Adipocyte (in vitro differentiated cells): ENCODE results near the gene AKAP1.
"Not testable (repeated sequence)": the region's sequence is repeated elsewhere in the genome, so short reads cannot be mapped to it uniquely, and the experiment has no call there.

Experiments used
- DNase-seq: peaks from one replicate; pipeline ENCODE4 v3.0.0-alpha.2; 2015; ENCODE audit warnings: low read depth
- H3K27me3 ChIP-seq: replicated peaks from 2 replicates; pipeline ENCODE4 v1.7.0; 2013; ENCODE audit warnings: mild to moderate bottlenecking, low read length, moderate library complexity; ENCODE audit not compliant: control insufficient read depth, insufficient read depth
- H3K36me3 ChIP-seq: 2 replicates; pipeline ENCODE4 v1.7.0; 2013; ENCODE audit warnings: low read length, mild to moderate bottlenecking, moderate library complexity; ENCODE audit not compliant: control insufficient read depth, insufficient read depth, severe bottlenecking
- H3K4me1 ChIP-seq: 2 replicates; pipeline ENCODE4 v1.7.0; 2013; ENCODE audit warnings: mild to moderate bottlenecking, low read length, moderate library complexity; ENCODE audit not compliant: control insufficient read depth, insufficient read depth
- H3K4me3 ChIP-seq: 2 replicates; pipeline ENCODE4 v1.7.0; 2013; ENCODE audit warnings: mild to moderate bottlenecking, low read length, moderate library complexity
- H3K9ac ChIP-seq: 2 replicates; pipeline ENCODE4 v1.7.0; 2013; ENCODE audit warnings: mild to moderate bottlenecking, low read length, moderate library complexity
- H3K9me3 ChIP-seq: 2 replicates; pipeline ENCODE4 v1.7.0; 2013; ENCODE audit warnings: mild to moderate bottlenecking, low read length, moderate library complexity; ENCODE audit not compliant: control insufficient read depth

The AKAP1 gene

GRCh38 chr17:57092171-57092570 is 7.1 kb downstream of the AKAP1 start:
- DNase-seq = peak; percentile 79

DNA sequence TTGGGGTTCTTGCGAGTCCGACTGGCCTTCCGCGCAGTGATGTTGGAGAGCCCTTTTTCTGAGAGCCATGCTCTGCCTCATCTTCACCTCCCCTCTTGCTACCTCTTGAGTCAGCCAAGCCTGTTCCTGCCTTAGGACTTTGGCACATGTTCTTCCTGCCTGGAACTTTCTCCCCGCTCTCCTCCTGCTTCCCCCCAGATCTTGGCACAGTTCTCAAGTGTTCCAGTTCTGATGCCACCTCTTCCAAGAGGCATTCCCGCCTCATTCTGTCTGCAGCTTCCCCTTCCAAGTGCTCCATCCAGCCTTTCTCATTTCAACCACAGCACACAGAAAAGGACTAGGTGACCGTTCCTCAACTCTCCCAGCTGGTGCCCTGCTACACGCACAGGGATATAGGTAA is 7.7 kb downstream of the AKAP1 start:
- Histone ChIP-seq H3K9me3 (no peaks in the 10 kb centered on the region), H3K36me3 (no peaks in the 10 kb centered on the region), H3K9ac (no peak overlapping the region), H3K27me3 (no peaks in the 10 kb centered on the region), H3K4me3 (no peak overlapping the region), H3K4me1 (peaks cover 36% of the 10 kb centered on the region)
- no peak for DNase-seq

More at GRCh38 chr17:57092171-57092570, 7.1 kb downstream of the AKAP1 start:
- Histone ChIP-seq H3K36me3 (no peaks in the 10 kb centered on the region), H3K4me1 (peaks cover 34% of the 10 kb centered on the region), H3K9ac (no peak overlapping the region), H3K4me3 (no peak overlapping the region), H3K9me3 (no peaks in the 10 kb centered on the region), H3K27me3 (no peaks in the 10 kb centered on the region)

- no peak overlapping the region for H3K4me3 ChIP-seq
- H3K9me3 ChIP-seq = no peaks in the 10 kb centered on the region
- H3K36me3 ChIP-seq = no peaks in the 10 kb centered on the region
- no peak overlapping the region for H3K9ac ChIP-seq
- peaks cover 28% of the 10 kb centered on the region for H3K4me1 ChIP-seq
- H3K27me3 ChIP-seq = no peaks in the 10 kb centered on the region
- DNase-seq = no peak
Observed at GRCh38 chr17:57096472-57097202, 11.6 kb downstream of the AKAP1 start.

GRCh38 chr17:57097832-57098421 is 12.9 kb downstream of the AKAP1 start:
- H3K36me3 ChIP-seq = no peaks in the 10 kb centered on the region
- no peaks in the 10 kb centered on the region for H3K9me3 ChIP-seq
- no peaks in the 10 kb centered on the region for H3K27me3 ChIP-seq
- peak; percentile 53 for DNase-seq
- no peak overlapping the region for H3K4me3 ChIP-seq
- H3K4me1 ChIP-seq = peaks cover 17% of the 10 kb centered on the region
- H3K9ac ChIP-seq = no peak overlapping the region

DNA sequence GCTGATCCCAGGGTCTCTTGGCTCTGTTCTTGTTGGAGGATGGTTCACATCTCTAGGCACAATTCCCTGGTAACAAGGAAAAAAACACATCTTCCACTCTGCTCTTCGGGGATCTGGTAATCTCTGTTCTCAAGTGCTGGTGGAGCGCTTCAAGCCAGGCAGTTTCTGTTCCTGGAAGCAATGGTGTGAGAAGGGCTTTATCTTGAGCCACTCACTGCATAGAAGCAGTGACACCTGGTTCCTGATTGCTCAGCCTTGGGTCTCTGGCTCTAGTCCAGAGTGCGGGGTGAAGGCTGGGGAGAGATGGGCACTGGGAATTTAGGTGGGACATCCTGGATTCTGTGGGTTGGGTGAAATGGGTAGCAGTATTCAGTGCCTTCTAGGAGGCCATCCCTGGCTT is 14.1 kb downstream of the AKAP1 start:
- no peak for DNase-seq
- Histone ChIP-seq H3K36me3 (no peaks in the 10 kb centered on the region), H3K4me1 (peaks cover 16% of the 10 kb centered on the region), H3K9me3 (no peaks in the 10 kb centered on the region), H3K4me3 (no peak overlapping the region), H3K9ac (no peak overlapping the region), H3K27me3 (no peaks in the 10 kb centered on the region)

GRCh38 chr17:57102122-57102521 is 17.1 kb downstream of the AKAP1 start:
- H3K9ac ChIP-seq = no peak overlapping the region
- DNase-seq = no peak
- H3K4me3 ChIP-seq = no peak overlapping the region
- H3K27me3 ChIP-seq = no peaks in the 10 kb centered on the region
- peaks cover 12% of the 10 kb centered on the region for H3K4me1 ChIP-seq
- H3K9me3 ChIP-seq = no peaks in the 10 kb centered on the region
- peaks cover 10% of the 10 kb centered on the region for H3K36me3 ChIP-seq

GRCh38 chr17:57102660-57103059 is 17.6 kb downstream of the AKAP1 start:
- not testable (repeated sequence) for DNase-seq, H3K4me1 ChIP-seq, H3K27me3 ChIP-seq, H3K4me3 ChIP-seq, H3K9ac ChIP-seq, H3K36me3 ChIP-seq, H3K9me3 ChIP-seq

DNA sequence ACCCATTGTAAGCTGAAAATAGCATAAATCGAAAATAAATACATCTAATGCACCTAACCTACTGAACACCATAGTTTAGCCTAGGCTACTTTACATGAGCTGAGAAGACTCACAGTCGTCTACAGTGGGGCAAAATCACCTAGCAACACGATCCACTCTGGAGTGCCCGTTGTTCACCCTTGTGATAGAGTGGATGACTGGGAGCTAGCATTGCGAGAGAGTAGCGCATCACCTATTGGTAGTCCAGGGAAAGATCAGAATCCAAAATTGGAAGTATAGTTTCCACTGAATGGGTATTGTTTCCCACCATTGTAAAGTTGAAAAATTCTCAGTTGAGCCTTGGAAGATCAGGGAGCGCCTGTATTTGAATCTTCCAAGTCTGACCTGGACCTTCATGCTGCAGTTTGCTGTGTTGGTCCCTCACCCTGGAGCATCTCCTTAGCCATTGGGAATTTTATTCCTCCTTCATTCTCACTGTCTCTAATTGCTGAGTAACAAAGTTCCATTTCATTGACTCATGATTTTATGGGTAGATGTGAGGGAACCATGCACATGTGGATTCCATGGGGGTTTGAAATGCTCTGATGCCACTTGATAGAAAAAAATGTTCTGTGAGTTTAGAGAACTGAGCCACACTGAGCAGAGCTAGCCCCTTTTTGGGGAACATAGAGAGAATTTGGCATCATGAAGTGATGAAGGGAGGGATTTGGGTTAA is 19.6 kb downstream of the AKAP1 start:
- H3K9me3 ChIP-seq = no peaks in the 10 kb centered on the region
- H3K4me3 ChIP-seq = no peak overlapping the region
- peaks cover 10% of the 10 kb centered on the region for H3K36me3 ChIP-seq
- H3K27me3 ChIP-seq = no peaks in the 10 kb centered on the region
- no peak overlapping the region for H3K9ac ChIP-seq
- peaks cover 8% of the 10 kb centered on the region for H3K4me1 ChIP-seq
- DNase-seq = peak; percentile 15

DNA sequence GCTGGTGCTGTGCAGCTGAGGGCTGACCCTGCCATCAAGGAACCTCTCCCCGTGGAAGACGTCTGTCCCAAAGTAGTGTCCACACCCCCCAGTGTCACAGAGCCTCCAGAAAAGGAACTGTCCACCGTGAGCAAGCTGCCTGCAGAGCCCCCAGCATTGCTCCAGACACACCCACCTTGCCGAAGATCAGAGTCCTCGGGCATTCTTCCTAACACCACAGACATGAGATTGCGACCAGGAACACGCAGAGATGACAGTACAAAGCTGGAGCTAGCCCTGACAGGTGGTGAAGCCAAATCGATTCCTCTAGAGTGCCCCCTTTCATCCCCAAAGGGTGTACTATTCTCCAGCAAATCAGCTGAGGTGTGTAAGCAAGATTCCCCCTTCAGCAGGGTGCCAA is 20.5 kb downstream of the AKAP1 start:
- Histone ChIP-seq H3K9me3 (no peaks in the 10 kb centered on the region), H3K9ac (no peak overlapping the region), H3K27me3 (no peaks in the 10 kb centered on the region), H3K4me1 (peaks cover 17% of the 10 kb centered on the region), H3K36me3 (peaks cover 10% of the 10 kb centered on the region), H3K4me3 (no peak overlapping the region)
- no peak for DNase-seq

DNA sequence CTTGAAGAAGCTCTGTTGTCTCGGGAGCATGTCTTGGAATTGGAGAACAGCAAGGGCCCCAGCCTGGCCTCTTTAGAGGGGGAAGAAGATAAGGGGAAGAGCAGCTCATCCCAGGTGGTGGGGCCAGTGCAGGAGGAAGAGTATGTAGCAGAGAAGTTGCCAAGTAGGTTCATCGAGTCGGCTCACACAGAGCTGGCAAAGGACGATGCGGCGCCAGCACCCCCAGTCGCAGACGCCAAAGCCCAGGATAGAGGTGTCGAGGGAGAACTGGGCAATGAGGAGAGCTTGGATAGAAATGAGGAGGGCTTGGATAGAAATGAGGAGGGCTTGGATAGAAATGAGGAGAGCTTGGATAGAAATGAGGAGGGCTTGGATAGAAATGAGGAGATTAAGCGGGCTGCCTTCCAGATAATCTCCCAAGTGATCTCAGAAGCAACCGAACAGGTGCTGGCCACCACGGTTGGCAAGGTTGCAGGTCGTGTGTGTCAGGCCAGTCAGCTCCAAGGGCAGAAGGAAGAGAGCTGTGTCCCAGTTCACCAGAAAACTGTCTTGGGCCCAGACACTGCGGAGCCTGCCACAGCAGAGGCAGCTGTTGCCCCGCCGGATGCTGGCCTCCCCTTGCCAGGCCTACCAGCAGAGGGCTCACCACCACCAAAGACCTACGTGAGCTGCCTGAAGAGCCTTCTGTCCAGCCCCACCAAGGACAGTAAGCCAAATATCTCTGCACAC is 21.2 kb downstream of the AKAP1 start:
- Histone ChIP-seq H3K4me1 (peaks cover 24% of the 10 kb centered on the region), H3K4me3 (no peak overlapping the region), H3K9me3 (no peaks in the 10 kb centered on the region), H3K27me3 (no peaks in the 10 kb centered on the region), H3K36me3 (peaks cover 10% of the 10 kb centered on the region), H3K9ac (no peak overlapping the region)
- DNase-seq = no peak
